Osteoblast (primary cell): ENCODE measurements around the gene USP6NL. TPM values are rescaled to one million over a fixed set of nuclear protein-coding genes. Genes with fewer than 3 reads are reported as not detected.

ENCODE experiments used
- DNase-seq: peaks from one replicate; pipeline ENCODE4 v3.0.0; 2011; ENCODE audit warnings: low spot score, mixed read lengths; ENCODE audit not compliant: insufficient read length; ENCODE audit errors: missing footprints
- H2AFZ ChIP-seq: 2 replicates; pipeline ENCODE4 v1.6.0; 2011; ENCODE audit warnings: mild to moderate bottlenecking, low read length
- H3K27ac ChIP-seq: 2 replicates; pipeline ENCODE4 v1.5.1; 2011; ENCODE audit warnings: mild to moderate bottlenecking, low read depth, low read length, moderate library complexity
- H3K27me3 ChIP-seq: 2 replicates; pipeline ENCODE4 v1.6.0; 2012; ENCODE audit warnings: mild to moderate bottlenecking, control low read depth, inconsistent platforms, low read length, moderate library complexity; ENCODE audit not compliant: insufficient read depth
- H3K36me3 ChIP-seq: 2 replicates; pipeline ENCODE4 v1.5.1; 2011; ENCODE audit warnings: mild to moderate bottlenecking, low read length, control low read depth, moderate library complexity; ENCODE audit not compliant: insufficient read depth
- H3K4me1 ChIP-seq: 2 replicates; pipeline ENCODE4 v1.5.1; 2011; ENCODE audit warnings: mild to moderate bottlenecking, low read length, control low read depth, moderate library complexity; ENCODE audit not compliant: insufficient read depth
- H3K4me2 ChIP-seq: 2 replicates; pipeline ENCODE4 v1.6.0; 2011; ENCODE audit warnings: mild to moderate bottlenecking, low read length; ENCODE audit not compliant: insufficient read depth
- H3K4me3 ChIP-seq: fragments of 200-600 bp; sonication (generic); 3 replicates; pipeline ENCODE4 v1.5.1; 2012; ENCODE audit warnings: mild to moderate bottlenecking, low read length, inconsistent platforms; ENCODE audit not compliant: insufficient read depth
- H3K79me2 ChIP-seq: 2 replicates; pipeline ENCODE4 v1.6.0; 2012; ENCODE audit warnings: mild to moderate bottlenecking, low read length, control low read depth, inconsistent platforms; ENCODE audit not compliant: insufficient read depth
- H3K9me3 ChIP-seq: 2 replicates; pipeline ENCODE4 v1.5.1; 2011; ENCODE audit warnings: low read depth, low read length, control low read depth
- H4K20me1 ChIP-seq: 2 replicates; pipeline ENCODE4 v1.6.0; 2012; ENCODE audit warnings: mild to moderate bottlenecking, low read length, control low read depth; ENCODE audit not compliant: insufficient read depth
- CTCF ChIP-seq: IDR thresholded peaks from 2 replicates; pipeline ENCODE4 v1.5.1; 2011; ENCODE audit warnings: mild to moderate bottlenecking, low read depth, low read length, moderate library complexity; ENCODE audit errors: extremely low read depth
- total RNA-seq: library from RNA; depleted of rRNA; stranded (reverse); fragments of >200 nt; gene quantifications from 2 replicates; pipeline ENCODE4 v1.2.3, GENCODE V29; 2012

The USP6NL gene
- total RNA-seq, 1 donor: 13.8 TPM

GRCh38 chr10:11451640-11452260 lies 159.7 kb downstream of the USP6NL start:
- no peak for DNase-seq

GRCh38 chr10:11450427-11450826 lies 161.0 kb downstream of the USP6NL start:
- Histone ChIP-seq H4K20me1 (no peaks in the 10 kb centered on the region), H3K4me1 (no peaks in the 10 kb centered on the region)

More at GRCh38 chr10:11451640-11452260, 159.7 kb downstream of the USP6NL start:
- Histone ChIP-seq H3K9me3 (no peaks in the 10 kb centered on the region), H3K27ac (no peak overlapping the region), H2AFZ (no peak overlapping the region), H4K20me1 (no peaks in the 10 kb centered on the region), H3K79me2 (no peaks in the 10 kb centered on the region), H3K4me3 (no peak overlapping the region), H3K4me2 (no peak overlapping the region), H3K36me3 (no peaks in the 10 kb centered on the region), H3K27me3 (peaks cover 7% of the 10 kb centered on the region), H3K4me1 (no peaks in the 10 kb centered on the region)
- no peak for TF ChIP-seq CTCF

GRCh38 chr10:11449761-11450160 lies 161.7 kb downstream of the USP6NL start:
- no peak overlapping the region for H2AFZ ChIP-seq
- H3K36me3 ChIP-seq: no peaks in the 10 kb centered on the region
- no peak overlapping the region for H3K4me3 ChIP-seq
- no peaks in the 10 kb centered on the region for H3K79me2 ChIP-seq
- H3K9me3 ChIP-seq: no peaks in the 10 kb centered on the region
- H3K4me1 ChIP-seq: no peaks in the 10 kb centered on the region
- DNase-seq: no peak
- H3K4me2 ChIP-seq: no peak overlapping the region
- no peak overlapping the region for H3K27ac ChIP-seq
- no peak for TF ChIP-seq CTCF
- no peaks in the 10 kb centered on the region for H4K20me1 ChIP-seq
- peaks cover 7% of the 10 kb centered on the region for H3K27me3 ChIP-seq

More at GRCh38 chr10:11450427-11450826, 161.0 kb downstream of the USP6NL start:
- Histone ChIP-seq H3K27me3 (peaks cover 7% of the 10 kb centered on the region), H2AFZ (no peak overlapping the region), H3K79me2 (no peaks in the 10 kb centered on the region), H3K9me3 (no peaks in the 10 kb centered on the region), H3K36me3 (no peaks in the 10 kb centered on the region), H3K4me3 (no peak overlapping the region), H3K27ac (no peak overlapping the region), H3K4me2 (no peak overlapping the region)
- TF ChIP-seq CTCF: no peak
- no peak for DNase-seq

- H3K36me3 ChIP-seq: no peaks in the 10 kb centered on the region
- H3K27me3 ChIP-seq: peaks cover 7% of the 10 kb centered on the region
- H3K4me3 ChIP-seq: no peak overlapping the region
- no peaks in the 10 kb centered on the region for H3K9me3 ChIP-seq
- no peak overlapping the region for H3K4me2 ChIP-seq
- H2AFZ ChIP-seq: no peak overlapping the region
- no peaks in the 10 kb centered on the region for H3K4me1 ChIP-seq
- no peaks in the 10 kb centered on the region for H4K20me1 ChIP-seq
- TF ChIP-seq CTCF: no peak
- no peak overlapping the region for H3K27ac ChIP-seq
- DNase-seq: no peak
- no peaks in the 10 kb centered on the region for H3K79me2 ChIP-seq
Measured at GRCh38 chr10:11448545-11449244, 162.8 kb downstream of the USP6NL start.
